GM18511 (cell line): ENCODE results near the gene TSEN34.
A peak's percentile ranks its signal among the peaks of the same experiment; 100 is the strongest.
"Not testable (repeated sequence)": the region's sequence is repeated elsewhere in the genome, so short reads cannot be mapped to it uniquely, and the experiment has no call there.

Source experiments
- ATAC-seq: cut with Tn5 transposase; IDR thresholded peaks from one replicate; pipeline ENCODE4 v1.9.1; 2021; ENCODE audit warnings: mild to moderate bottlenecking, moderate library complexity; ENCODE audit not compliant: unreplicated experiment

The TSEN34 gene

GRCh38 chr19:54207193-54207592 is 16.1 kb downstream of the TSEN34 start:
- ATAC-seq = not testable (repeated sequence)

GRCh38 chr19:54207676-54207982 is 16.5 kb downstream of the TSEN34 start:
- ATAC-seq = no peak

GRCh38 chr19:54207983-54208783 is 17.1 kb downstream of the TSEN34 start:
- peak; percentile 47 for ATAC-seq

GRCh38 chr19:54208784-54209057 is 17.6 kb downstream of the TSEN34 start:
- no peak for ATAC-seq

- no peak for ATAC-seq
Observed at GRCh38 chr19:54209058-54209810, 18.1 kb downstream of the TSEN34 start.

GRCh38 chr19:54209811-54210494 is 18.8 kb downstream of the TSEN34 start:
- ATAC-seq = no peak

GRCh38 chr19:54211235-54211634 is 20.1 kb downstream of the TSEN34 start:
- no peak for ATAC-seq

- ATAC-seq = not testable (repeated sequence)
Observed at GRCh38 chr19:54214217-54214616, 23.1 kb downstream of the TSEN34 start.

- not testable (repeated sequence) for ATAC-seq
Observed at GRCh38 chr19:54214734-54215133, 23.6 kb downstream of the TSEN34 start.

- no peak for ATAC-seq
Observed at GRCh38 chr19:54216869-54217268, 25.8 kb downstream of the TSEN34 start.

- ATAC-seq = not testable (repeated sequence)
Observed at GRCh38 chr19:54217517-54218247, 26.6 kb downstream of the TSEN34 start.

GRCh38 chr19:54218259-54218658 is 27.2 kb downstream of the TSEN34 start:
- ATAC-seq = no peak

GRCh38 chr19:54218960-54219661 is 28.0 kb downstream of the TSEN34 start:
- no peak for ATAC-seq

- not testable (repeated sequence) for ATAC-seq
Observed at GRCh38 chr19:54219702-54220101, 28.6 kb downstream of the TSEN34 start.

GRCh38 chr19:54221947-54222346 is 30.8 kb downstream of the TSEN34 start:
- ATAC-seq = not testable (repeated sequence)

GRCh38 chr19:54222474-54223276 is 31.6 kb downstream of the TSEN34 start, which contains the start of gene LILRB3:
Gene LILRB3 (minus strand): TSS chr19:54223007. CDS start chr19:54222976, 31 bp downstream.
- not testable (repeated sequence) for ATAC-seq

- ATAC-seq = not testable (repeated sequence)
Observed at GRCh38 chr19:54223277-54223936, 32.3 kb downstream of the TSEN34 start.

GRCh38 chr19:54223937-54224281 is 32.8 kb downstream of the TSEN34 start:
- not testable (repeated sequence) for ATAC-seq

GRCh38 chr19:54224619-54225018 is 33.5 kb downstream of the TSEN34 start:
- ATAC-seq = not testable (repeated sequence)
